GM21576 (cell line): ENCODE measurements around the gene CAMTA1.

ENCODE experiments used
- ATAC-seq: cut with Tn5 transposase; IDR thresholded peaks from one replicate; pipeline ENCODE4 v1.9.1; 2021; ENCODE audit warnings: mild to moderate bottlenecking, moderate library complexity; ENCODE audit not compliant: unreplicated experiment

Gene CAMTA1

DNA sequence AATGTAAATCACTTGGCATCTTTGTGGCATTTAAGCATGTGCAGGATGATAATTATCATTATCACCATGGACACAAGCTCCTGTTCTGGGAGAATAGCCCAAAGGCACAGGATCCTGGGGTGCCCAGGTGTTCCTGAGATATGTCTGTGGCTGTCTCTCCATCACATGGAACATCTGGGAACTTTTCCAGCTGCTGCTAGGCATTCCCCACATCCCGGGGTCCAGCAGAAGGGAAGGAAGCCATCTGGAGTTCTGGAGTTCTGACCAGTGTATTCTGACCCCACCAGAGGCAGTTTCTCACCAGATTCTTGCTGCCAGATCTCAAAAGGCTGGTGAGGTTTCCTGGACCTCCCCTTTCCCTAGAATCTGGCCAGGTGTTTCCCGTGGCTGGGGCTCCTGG is 726.1 kb downstream of the CAMTA1 start:
- no peak for ATAC-seq

DNA sequence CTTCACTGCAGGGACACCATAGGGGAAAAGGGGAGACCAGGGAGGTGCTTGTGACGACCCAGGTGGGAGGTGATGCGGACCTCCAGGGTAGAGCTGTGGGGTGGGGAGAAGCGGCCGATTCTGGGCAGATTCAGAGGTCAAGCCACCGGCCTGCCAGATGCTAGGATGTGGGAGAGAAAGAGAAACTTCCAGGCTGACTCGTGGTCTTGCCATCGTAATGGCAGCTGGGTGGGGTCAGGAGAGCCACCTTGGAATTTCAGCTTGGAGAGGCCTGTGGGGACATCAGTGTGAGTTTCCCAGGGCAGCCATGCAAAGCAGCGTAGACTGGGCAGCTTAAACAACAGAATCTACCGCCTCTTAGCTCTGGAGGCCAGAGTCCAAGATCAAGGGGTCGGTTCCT is 727.8 kb downstream of the CAMTA1 start:
- ATAC-seq, result no peak

DNA sequence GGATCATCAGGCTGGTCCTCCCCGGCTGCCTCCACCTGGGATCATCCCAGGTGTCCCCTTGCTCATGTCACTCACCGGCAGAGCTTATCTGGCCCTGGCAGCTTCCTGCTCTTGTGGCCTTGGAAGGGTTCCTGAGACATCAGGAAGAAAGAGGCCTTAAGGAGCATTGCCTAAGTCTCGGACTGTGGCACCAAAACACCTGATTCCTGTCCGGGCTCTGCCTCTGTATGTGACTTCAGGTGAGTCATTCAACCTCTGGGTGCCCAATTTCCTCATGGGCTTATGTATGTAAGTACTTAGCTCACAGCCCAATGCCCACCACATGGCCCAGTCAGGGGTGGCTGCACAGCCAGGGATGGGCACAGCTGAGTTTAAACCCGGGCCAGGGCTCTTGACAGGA is 729.9 kb downstream of the CAMTA1 start:
- ATAC-seq, result no peak

DNA sequence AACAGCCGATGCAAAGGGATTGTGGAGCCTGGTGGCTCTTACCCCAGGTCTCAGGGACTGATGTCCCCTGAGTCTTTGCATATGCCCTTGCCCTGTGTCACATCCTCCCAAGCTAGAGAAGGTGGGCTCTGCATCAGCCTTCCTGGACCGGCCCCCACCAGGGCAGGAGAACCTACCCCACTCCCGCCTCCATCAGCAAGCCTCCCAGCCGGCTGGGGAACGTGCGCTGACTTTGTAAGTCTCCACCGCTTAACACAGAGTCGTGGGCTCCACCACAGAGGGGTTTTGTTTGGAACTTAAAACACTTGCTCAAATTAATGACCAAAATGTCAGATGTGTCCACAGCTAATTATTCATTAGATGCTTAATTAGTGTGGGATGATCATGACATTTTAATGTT is 730.6 kb downstream of the CAMTA1 start:
- no peak for ATAC-seq

DNA sequence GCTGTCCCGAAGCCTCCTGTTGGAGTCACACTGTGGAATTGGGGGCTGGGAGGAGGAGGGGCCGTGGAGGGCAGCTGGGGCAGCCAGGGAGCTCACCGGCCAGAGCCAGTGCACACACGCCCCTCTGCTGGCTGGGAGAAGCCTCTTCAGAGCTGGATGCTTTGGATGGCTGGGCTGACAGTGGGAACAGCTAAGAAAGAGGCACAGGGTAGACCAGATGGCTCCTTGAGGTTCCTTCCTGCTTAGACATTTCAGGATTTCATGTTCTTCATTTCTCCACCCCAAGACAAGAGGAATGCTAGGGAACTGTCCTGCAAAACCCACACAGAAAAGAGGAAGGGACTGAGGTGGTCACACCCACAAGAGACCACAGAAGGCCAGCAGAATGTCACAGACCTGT is 731.1 kb downstream of the CAMTA1 start:
- no peak for ATAC-seq

DNA sequence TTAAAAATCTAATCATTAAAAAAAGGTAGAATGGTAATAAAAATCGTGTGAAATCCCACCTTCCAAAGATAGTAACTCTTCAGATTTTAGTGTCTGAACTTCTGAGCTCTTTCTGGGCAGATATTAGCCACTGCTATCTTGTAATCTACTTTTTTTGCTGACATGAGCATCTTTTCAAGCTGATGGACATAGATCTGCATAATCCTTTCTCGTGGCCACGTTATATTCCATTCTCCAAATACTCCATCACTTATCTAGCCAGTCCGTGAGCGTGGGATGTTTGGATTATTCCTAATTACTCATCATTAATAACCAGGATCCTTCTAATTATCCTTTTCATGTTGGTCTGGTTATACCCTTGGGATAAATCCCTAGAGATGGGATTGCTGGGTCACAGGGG is 731.7 kb downstream of the CAMTA1 start:
- no peak for ATAC-seq

DNA sequence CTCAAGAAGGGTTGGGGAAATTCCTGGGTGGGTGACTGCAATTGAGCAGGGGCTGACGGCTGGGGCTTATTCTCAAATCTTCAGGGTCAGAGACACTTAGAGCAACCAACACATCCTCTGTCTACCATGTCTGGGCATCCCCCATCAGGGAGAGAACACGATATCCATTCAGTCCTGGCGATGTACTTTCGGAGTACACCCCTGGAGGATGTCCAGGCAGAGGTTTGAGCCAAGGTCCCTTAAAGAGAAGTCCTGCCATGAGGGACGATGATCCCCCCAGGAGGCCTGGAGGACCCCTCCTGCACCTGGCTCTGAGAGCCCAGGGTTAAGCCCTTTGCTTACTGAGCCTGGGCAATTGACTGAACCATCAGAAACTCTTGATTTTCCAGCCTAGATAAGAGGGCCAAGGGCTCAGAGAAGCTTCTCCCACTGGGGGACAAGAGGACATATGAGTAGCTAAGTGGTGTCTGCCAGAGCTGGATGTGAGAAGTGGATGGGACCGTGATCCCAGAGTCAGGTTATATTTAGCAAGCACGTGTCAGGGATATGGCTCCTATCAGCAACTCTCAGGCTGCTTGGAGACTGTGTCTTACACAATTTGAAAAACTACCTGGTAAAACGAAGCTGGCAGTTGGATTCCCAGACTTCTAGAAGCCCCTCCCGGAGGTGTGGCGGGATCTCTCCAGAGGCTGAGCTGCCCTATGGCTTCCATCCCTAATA is 732.5 kb downstream of the CAMTA1 start:
- ATAC-seq, result no peak

DNA sequence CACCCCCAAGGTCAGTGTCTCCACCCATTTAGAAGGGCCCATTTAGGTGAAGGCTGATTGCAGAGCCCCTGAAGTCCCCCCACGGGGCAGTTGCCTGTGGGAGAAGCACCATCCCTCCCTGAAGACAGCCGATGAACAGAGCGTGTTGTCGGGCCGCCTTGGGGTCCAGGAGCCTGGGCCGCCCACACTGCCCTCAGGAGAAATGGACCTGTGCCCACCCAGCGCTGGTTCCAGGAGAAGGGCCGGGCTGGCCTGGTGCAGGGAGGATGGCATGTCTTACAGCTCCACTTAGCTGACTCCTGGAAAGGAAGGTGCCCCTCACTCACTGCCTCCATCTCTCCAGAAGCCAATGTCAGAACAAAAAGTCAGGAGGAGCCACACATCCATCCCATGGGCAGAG is 733.2 kb downstream of the CAMTA1 start:
- ATAC-seq, result no peak

DNA sequence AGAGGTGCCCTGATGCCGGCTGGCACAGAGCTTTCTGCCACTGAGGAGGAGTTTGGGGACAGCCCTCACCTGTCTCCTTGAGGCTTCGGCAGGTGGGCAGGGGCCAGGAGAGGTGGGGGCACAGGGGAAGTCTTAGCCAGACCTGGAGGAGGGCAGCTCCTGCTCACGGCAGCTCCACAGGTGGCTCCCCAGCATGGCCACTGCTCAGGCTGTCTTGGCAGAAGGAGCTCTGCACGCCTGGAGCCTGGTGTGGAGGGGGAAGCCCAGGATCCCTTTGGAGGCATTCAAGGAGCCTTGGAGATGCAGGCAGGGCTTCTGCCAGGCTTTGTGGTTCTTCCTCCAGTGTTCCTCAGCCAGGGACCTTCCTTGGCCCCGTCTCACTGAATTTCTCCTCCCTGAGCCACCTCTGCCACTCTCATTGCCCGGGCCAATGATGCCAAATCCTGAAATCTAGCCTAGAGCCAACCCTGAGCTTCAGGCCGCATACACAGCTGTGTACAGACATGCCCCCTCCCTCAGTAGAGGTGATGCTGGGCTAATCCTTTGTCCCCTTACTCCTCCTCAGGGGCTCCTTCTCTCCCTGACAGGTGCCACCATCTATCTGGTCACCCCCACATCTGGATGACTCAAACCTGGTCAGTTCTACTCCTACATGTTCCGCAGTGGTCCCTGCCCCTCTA is 734.1 kb downstream of the CAMTA1 start:
- no peak for ATAC-seq

DNA sequence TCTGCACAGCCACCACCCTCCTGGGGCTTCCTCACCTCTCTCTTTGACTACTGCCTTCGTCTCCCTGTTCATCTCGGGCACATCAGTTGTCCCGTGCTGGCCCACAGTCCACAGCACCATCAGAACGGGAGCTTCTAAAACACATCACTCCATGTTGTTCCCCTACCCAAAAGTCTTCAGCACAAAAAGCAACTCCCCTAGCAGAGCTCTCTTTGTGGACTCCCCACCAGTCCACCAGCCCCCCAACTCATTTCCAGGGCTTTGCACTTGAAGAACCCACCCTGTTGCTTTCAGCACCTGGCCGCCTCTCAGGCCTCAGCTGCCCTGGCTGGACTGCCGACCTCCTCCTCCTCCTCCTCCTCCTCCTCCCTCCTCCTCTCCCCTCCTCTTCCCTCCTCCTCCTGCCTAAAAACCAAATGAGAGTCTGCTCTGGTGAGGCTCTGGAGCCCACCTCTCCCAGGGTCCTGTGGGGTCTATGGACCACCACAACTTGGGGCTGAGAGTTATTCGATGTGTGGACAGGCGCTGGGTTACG is 734.7 kb downstream of the CAMTA1 start:
- no peak for ATAC-seq

DNA sequence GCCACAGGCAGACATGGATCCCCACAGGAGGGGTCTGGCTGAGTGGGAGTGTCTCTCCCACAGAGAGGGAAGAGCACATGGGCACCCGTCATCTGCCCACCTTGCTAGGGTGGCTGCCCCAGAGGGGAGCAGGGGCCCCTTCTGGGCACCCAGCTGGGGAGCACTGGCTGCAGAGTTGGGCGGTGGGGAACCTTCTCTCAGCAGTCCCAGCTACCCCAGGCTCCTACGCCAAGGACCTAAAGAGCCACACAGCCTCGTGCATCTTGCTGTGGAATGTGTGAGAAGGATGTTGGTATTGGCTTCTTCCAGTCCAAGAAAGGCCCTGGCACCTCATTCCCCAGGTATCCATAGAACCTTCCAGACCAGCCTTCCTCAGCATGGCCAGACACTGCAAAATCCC is 735.2 kb downstream of the CAMTA1 start:
- ATAC-seq, result no peak

DNA sequence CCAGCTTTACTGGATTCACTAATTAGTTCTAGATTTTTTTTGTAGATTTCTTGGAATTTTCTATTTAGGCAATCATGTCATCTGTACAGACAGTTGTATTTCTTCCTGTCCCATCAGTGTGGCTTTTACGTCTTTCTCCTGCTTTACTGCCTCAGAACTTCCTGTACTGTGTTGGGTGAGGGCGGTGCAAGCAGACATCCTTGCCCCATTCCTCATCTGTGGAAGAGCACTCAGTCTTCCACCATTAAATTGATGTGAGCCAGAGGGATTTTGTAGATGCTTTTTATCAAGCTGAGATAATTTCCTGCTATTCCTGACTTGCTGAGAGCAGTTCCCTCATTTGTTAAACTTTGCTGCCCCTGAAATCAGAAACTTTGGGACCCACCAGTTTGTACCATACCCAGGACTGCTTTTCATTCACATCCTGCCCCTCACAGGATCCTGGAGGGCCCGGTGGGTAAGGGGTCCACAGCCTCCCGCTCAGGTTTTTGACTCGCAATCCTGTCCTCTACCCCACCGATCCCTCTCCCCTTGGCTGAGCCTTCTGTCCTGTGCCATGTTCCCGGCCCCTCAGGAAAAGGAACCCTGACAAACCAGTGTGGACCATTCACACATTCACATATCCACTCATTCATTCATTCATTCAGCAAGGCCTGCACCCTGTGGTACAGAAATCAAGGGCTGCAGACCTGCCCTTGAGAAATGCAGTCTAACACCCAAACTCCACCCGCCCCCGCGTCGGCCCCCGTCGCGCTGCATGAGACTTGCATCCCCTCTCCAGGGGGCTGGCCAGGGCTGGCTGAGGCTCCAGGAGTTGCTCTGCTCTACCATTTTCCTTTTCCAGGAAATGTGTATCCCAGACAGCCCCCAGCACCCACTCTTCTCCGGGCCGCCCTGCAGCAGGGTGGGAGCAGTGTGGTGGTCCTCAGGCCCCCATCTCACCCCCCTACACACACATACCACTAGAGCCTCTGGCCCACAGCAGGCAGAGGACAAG is 739.4 kb downstream of the CAMTA1 start:
- ATAC-seq, result no peak

DNA sequence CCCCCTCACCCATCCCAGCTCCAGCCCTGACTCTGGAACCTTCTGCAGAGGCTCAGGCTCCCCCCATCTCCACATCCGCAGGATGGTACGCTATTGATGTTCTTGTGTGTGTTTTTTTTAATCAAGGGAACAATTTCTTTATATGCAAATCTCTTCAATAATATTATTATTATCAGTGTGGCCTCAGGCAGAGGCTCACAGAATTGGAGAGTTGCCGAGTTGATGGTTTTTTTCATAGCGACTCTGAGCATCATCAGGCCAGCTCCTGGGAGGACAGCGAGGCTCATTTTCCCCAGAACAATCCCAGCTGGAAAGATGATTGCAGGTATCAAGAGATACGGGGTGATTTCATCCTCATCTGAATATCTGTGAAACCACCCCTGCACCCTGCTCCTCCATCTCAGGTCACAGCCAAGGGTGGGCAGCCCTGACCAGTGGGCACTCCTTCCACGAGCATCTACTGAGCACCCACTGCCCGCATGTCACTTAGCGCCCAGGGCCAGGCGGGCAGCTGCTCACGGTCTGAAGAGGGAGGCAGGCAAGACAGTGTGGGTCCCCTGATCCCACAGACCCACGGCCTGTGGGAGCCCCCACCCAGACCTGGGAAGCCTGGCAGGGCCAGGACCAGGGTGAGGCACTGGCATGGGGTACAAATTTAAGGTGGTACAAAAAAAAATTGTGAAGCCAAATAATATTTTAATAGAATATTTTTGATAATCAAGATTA is 740.2 kb downstream of the CAMTA1 start:
- ATAC-seq, result no peak

DNA sequence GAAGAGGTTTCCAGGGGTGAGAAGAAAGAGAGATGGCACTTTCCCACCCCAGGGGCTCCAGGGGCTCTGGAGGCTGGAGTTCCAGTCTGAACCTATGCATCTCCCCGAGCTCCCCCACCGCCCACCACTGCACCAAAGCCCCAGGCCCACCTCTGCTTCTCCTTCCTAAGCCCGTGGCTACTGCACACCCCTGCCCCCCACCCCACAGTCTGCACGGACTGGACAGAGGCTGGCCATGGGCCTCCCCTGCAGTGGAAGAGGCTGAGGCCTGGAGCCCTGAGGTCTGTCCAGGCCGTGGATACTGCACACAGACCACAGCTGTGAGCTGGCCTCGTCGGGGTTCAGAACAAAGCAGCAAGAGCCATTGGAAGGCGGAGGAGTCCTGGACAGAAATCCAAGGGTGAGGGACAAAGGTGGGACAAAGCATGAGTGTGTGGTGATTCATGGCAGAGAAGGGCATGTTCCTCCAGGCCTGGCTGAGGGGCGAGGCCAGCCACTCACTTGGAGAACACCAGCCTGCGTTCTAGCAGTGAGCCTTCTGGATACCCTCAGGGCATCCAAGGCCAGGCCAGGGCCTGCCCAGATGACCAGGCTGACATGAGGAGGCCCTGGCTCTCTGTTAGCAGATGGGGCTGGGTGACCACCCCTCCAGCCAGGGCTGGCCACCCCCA is 741.1 kb downstream of the CAMTA1 start:
- ATAC-seq, result no peak

DNA sequence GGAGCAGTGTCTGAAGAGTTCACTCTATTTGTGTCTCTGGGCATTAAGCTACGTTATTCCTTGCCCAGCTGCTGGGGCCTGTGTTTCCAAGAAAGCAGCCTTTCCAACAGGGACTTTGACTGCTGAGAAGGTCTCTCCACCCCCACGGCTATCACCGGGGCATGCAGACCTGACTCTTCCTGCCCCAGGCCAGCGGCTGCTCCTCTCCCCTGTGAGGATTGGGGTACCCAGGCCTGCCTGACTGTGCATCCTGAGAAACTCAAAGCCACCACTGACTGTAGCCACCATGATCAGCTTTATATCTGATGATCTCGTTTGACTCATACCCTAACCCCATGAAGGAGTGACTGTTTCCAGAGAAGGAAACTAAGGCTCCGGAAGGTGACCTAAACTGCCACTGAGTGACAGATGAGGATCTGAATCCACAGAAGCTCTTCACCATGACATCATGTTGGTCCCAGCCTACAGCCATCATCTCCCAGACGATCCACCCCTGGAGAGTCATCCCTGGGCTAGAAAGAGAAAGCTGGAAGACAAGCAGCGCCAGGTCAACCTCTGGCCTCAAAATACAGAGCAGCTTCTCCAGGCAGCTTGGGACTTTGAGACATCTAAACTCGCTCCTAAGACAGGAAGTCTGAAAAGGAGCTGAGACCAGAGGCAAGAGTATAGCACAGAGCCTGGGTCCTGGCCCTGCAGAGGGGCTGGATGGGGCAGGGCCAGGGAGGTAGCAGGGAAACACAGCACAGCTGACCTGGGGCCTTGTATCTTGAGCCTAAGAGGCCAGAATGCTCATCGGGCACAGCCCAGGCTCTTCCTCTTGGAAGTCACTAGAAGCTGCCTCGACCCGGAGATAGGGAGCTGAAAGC is 741.8 kb downstream of the CAMTA1 start:
- no peak for ATAC-seq

DNA sequence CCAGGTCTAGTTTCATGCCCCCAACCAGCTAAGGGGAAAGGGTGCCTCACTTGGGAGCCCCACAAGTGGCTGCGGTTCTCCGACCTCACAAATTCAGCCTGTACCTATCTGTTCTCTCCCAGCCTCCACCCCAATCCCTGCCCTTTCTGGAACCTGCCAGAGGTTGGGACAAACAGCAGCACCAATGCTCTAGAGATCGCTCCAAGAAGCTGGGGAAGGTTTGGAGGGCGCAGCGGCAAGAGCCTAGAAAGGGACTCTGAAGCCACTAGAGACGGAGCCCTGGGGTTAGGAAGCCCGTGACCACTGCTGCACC is 742.4 kb downstream of the CAMTA1 start:
- ATAC-seq, result no peak

DNA sequence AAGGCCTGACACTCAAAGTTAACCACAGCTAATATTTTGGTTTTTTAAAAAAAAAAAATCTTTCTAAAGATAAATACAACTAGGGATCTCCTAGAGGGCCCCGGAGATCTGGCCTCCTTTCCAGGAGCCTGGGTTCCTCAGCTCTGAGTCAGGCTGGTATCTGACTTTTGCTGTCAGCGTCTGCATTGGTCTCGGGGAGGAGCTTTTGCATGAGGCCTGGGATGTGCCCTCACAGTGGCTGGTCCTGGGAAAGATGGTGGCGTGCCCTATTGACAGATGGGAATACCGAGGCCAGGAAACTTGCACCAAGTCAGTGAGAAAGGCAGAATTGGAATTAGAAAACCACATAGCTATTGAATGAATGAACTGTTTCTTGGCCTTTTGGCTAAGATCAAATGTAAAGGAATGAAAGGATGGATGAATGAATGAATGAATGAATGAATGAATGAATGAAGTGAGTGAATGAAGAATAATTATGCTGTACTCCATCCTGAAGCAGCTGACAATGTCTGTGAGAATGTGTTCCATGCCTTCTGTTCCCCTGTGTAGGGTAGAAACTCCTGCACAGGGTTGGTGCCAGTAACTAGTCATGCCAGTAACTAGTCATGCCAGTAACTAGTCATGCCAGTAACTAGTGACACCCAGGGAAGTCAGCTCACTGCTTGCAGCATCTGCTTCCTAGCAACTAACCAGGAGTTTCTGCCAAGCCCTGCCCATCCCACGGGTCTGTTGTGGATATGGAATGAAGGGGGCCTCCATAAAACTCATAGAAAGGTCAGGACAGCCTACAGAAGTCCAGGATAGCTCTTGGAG is 743.3 kb downstream of the CAMTA1 start:
- ATAC-seq, result no peak

DNA sequence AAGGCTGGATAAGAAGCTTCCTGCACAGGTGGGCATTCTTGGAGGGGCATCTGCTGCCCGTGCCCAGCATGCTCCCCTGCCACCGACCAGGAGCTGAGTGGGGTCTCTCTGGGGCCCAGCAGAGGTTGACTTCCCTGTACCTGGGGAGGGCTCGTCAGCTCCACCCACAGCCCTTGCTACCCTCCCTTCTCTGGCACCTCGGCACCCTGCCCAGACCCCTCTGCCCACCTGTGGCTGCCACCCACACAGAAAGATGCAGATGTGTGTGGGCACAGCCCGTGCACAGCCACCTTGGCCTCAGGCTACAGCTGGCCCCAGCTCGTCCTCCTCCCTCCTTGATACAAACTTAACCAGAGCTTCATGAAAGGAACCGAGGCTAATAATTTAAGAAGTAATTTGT is 744.7 kb downstream of the CAMTA1 start:
- ATAC-seq, result no peak
